ENCODE data around the gene TMEM52B. TPM values are rescaled to one million over a fixed set of nuclear protein-coding genes. Genes with fewer than 3 reads are reported as not detected.
"Not testable (repeated sequence)": the region's sequence is repeated elsewhere in the genome, so short reads cannot be mapped to it uniquely, and the experiment has no call there.

The TMEM52B gene
- total and polyA plus RNA-seq, 5 donors: 0.07 TPM; not detected in 4

- Histone ChIP-seq H3K27ac (ENCODE audit: low read length) (no peak overlapping the region), H3K4me1 (ENCODE audit: control insufficient read depth, insufficient read depth, low read length) (no peaks in the 10 kb centered on the region)
- intact Hi-C loops (cut with DNase I): no loop called here
These were observed 43.0 kb downstream of the TMEM52B start for GRCh38 chr12:10221846-10222245.

GRCh38 chr12:10223208-10223607 is 44.4 kb downstream of the TMEM52B start:
- H3K4me3 ChIP-seq (ENCODE audit: low read length): no peak overlapping the region
- H3K27ac ChIP-seq (ENCODE audit: low read length): no peak overlapping the region
- 82% methylated on average over 5 of the region's 5 CpGs for WGBS
- no peak for DNase-seq
- H3K4me1 ChIP-seq (ENCODE audit: control insufficient read depth, insufficient read depth, low read length): no peaks in the 10 kb centered on the region
- ATAC-seq: no peak
- no peaks in the 10 kb centered on the region for H3K9me3 ChIP-seq (ENCODE audit: control insufficient read depth, low read length)
- intact Hi-C loops (cut with DNase I): no loop called here
- no peaks in the 10 kb centered on the region for H3K27me3 ChIP-seq (ENCODE audit: control insufficient read depth, insufficient read depth)

More at GRCh38 chr12:10221846-10222245, 43.0 kb downstream of the TMEM52B start:
- H3K4me3 ChIP-seq (ENCODE audit: low read length): no peak overlapping the region
- no peaks in the 10 kb centered on the region for H3K9me3 ChIP-seq (ENCODE audit: control insufficient read depth, low read length)
- no peaks in the 10 kb centered on the region for H3K27me3 ChIP-seq (ENCODE audit: control insufficient read depth, insufficient read depth)
- no peak for DNase-seq
- WGBS: 93% methylated on average over 5 of the region's 5 CpGs
- ATAC-seq: no peak

GRCh38 chr12:10225426-10225825 is 46.6 kb downstream of the TMEM52B start:
- DNase-seq; H3K4me3 ChIP-seq (ENCODE audit: low read length); H3K4me1 ChIP-seq (ENCODE audit: control insufficient read depth, insufficient read depth, low read length); H3K9me3 ChIP-seq (ENCODE audit: control insufficient read depth, low read length); H3K27me3 ChIP-seq (ENCODE audit: control insufficient read depth, insufficient read depth); H3K27ac ChIP-seq (ENCODE audit: low read length); intact Hi-C loops (cut with DNase I); ATAC-seq: not testable (repeated sequence)
- 95% methylated on average over 18 of the region's 26 CpGs for WGBS

- H3K4me3 ChIP-seq (ENCODE audit: low read length): no peak overlapping the region
- intact Hi-C loops (cut with DNase I): no loop called here
- H3K27me3 ChIP-seq (ENCODE audit: control insufficient read depth, insufficient read depth): no peaks in the 10 kb centered on the region
- no peaks in the 10 kb centered on the region for H3K9me3 ChIP-seq (ENCODE audit: control insufficient read depth, low read length)
- no peaks in the 10 kb centered on the region for H3K4me1 ChIP-seq (ENCODE audit: control insufficient read depth, insufficient read depth, low read length)
- H3K27ac ChIP-seq (ENCODE audit: low read length): no peak overlapping the region
- DNase-seq: no peak
- 82% methylated on average over 6 of the region's 6 CpGs for WGBS
- peak; percentile 27 to 34 for ATAC-seq
These were observed 47.3 kb downstream of the TMEM52B start for GRCh38 chr12:10226086-10226485.

- intact Hi-C loops (cut with DNase I): no loop called here
- DNase-seq (no peak), ATAC-seq (peak; percentile 11 to 22)
- 86% methylated on average over 1 of the region's 1 CpG for WGBS
- no peaks in the 10 kb centered on the region for H3K4me1 ChIP-seq (ENCODE audit: control insufficient read depth, insufficient read depth, low read length)
- H3K27me3 ChIP-seq (ENCODE audit: control insufficient read depth, insufficient read depth): no peaks in the 10 kb centered on the region
- no peak overlapping the region for H3K27ac ChIP-seq (ENCODE audit: low read length)
- no peaks in the 10 kb centered on the region for H3K9me3 ChIP-seq (ENCODE audit: control insufficient read depth, low read length)
- H3K4me3 ChIP-seq (ENCODE audit: low read length): no peak overlapping the region
These were observed 47.9 kb downstream of the TMEM52B start for GRCh38 chr12:10226731-10227130.

GRCh38 chr12:10227648-10228047 is 48.8 kb downstream of the TMEM52B start:
- Histone ChIP-seq H3K9me3 (ENCODE audit: control insufficient read depth, low read length) (no peaks in the 10 kb centered on the region), H3K4me3 (ENCODE audit: low read length) (no peak overlapping the region), H3K27ac (ENCODE audit: low read length) (no peak overlapping the region), H3K4me1 (ENCODE audit: control insufficient read depth, insufficient read depth, low read length) (no peaks in the 10 kb centered on the region), H3K27me3 (ENCODE audit: control insufficient read depth, insufficient read depth) (no peaks in the 10 kb centered on the region)
- no peak for DNase-seq
- intact Hi-C loops (cut with DNase I): no loop called here
- no peak for ATAC-seq
- 75% methylated on average over 1 of the region's 1 CpG for whole genome bisulfite sequencing

GRCh38 chr12:10234562-10234961 is 55.7 kb downstream of the TMEM52B start:
- no peak for ATAC-seq
- no peaks in the 10 kb centered on the region for H3K4me1 ChIP-seq (ENCODE audit: control insufficient read depth, insufficient read depth, low read length)
- H3K27me3 ChIP-seq (ENCODE audit: control insufficient read depth, insufficient read depth): no peaks in the 10 kb centered on the region
- no peak for DNase-seq
- no peak overlapping the region for H3K4me3 ChIP-seq (ENCODE audit: low read length)
- H3K27ac ChIP-seq (ENCODE audit: low read length): no peak overlapping the region
- intact Hi-C loops (cut with DNase I): no loop called here
- no peaks in the 10 kb centered on the region for H3K9me3 ChIP-seq (ENCODE audit: control insufficient read depth, low read length)

GRCh38 chr12:10235761-10236631 is 57.2 kb downstream of the TMEM52B start:
- H3K4me1 ChIP-seq (ENCODE audit: control insufficient read depth, insufficient read depth, low read length): no peaks in the 10 kb centered on the region
- ATAC-seq (peak; percentile 80 to 84), DNase-seq (peak in 1 of 3 donors; percentile 52)
- H3K9me3 ChIP-seq (ENCODE audit: control insufficient read depth, low read length): no peaks in the 10 kb centered on the region
- no peaks in the 10 kb centered on the region for H3K27me3 ChIP-seq (ENCODE audit: control insufficient read depth, insufficient read depth)
- WGBS: 32% methylated on average over 4 of the region's 4 CpGs
- no peak overlapping the region for H3K27ac ChIP-seq (ENCODE audit: low read length)
- intact Hi-C loops (cut with DNase I): loop anchor here (2.0 to 5.0 kb wide), 2 partner anchors 325 to 326 kb away; no protein-coding TSS in a partner anchor
- H3K4me3 ChIP-seq (ENCODE audit: low read length): no peak overlapping the region

- WGBS: 100% methylated on average over 1 of the region's 1 CpG
- no peak overlapping the region for H3K4me3 ChIP-seq (ENCODE audit: low read length)
- intact Hi-C loops (cut with DNase I): loop anchor here (2.0 to 5.0 kb wide), 2 partner anchors 324 to 326 kb away; no protein-coding TSS in a partner anchor
- ATAC-seq: no peak
- no peaks in the 10 kb centered on the region for H3K9me3 ChIP-seq (ENCODE audit: control insufficient read depth, low read length)
- H3K27ac ChIP-seq (ENCODE audit: low read length): no peak overlapping the region
- DNase-seq: no peak
- no peaks in the 10 kb centered on the region for H3K27me3 ChIP-seq (ENCODE audit: control insufficient read depth, insufficient read depth)
- H3K4me1 ChIP-seq (ENCODE audit: control insufficient read depth, insufficient read depth, low read length): no peaks in the 10 kb centered on the region
These were observed 57.9 kb downstream of the TMEM52B start for GRCh38 chr12:10236720-10237119.

- no peak for ATAC-seq
- no peaks in the 10 kb centered on the region for H3K9me3 ChIP-seq (ENCODE audit: control insufficient read depth, low read length)
- no peak overlapping the region for H3K4me3 ChIP-seq (ENCODE audit: low read length)
- intact Hi-C loops (cut with DNase I): loop anchor here in 3 of 4 donors (5.0 kb wide), 1 partner anchor 324 kb away; no protein-coding TSS in a partner anchor
- no peaks in the 10 kb centered on the region for H3K27me3 ChIP-seq (ENCODE audit: control insufficient read depth, insufficient read depth)
- no peak overlapping the region for H3K27ac ChIP-seq (ENCODE audit: low read length)
- no peaks in the 10 kb centered on the region for H3K4me1 ChIP-seq (ENCODE audit: control insufficient read depth, insufficient read depth, low read length)
- no peak for DNase-seq
- WGBS: 86% methylated on average over 1 of the region's 1 CpG
These were observed 59.7 kb downstream of the TMEM52B start for GRCh38 chr12:10238526-10238925.

GRCh38 chr12:10241290-10241689 is 62.5 kb downstream of the TMEM52B start:
- ATAC-seq (no peak), DNase-seq (no peak)
- no peak overlapping the region for H3K27ac ChIP-seq (ENCODE audit: low read length)
- H3K4me3 ChIP-seq (ENCODE audit: low read length): no peak overlapping the region
- H3K9me3 ChIP-seq (ENCODE audit: control insufficient read depth, low read length): no peaks in the 10 kb centered on the region
- H3K27me3 ChIP-seq (ENCODE audit: control insufficient read depth, insufficient read depth): no peaks in the 10 kb centered on the region
- intact Hi-C loops (cut with DNase I): no loop called here
- WGBS: 60% methylated on average over 3 of the region's 3 CpGs
- H3K4me1 ChIP-seq (ENCODE audit: control insufficient read depth, insufficient read depth, low read length): no peaks in the 10 kb centered on the region
